ENCODE results near the gene PCSK7.
"Not testable (repeated sequence)": the region's sequence is repeated elsewhere in the genome, so short reads cannot be mapped to it uniquely, and the experiment has no call there.

Gene PCSK7

DNA sequence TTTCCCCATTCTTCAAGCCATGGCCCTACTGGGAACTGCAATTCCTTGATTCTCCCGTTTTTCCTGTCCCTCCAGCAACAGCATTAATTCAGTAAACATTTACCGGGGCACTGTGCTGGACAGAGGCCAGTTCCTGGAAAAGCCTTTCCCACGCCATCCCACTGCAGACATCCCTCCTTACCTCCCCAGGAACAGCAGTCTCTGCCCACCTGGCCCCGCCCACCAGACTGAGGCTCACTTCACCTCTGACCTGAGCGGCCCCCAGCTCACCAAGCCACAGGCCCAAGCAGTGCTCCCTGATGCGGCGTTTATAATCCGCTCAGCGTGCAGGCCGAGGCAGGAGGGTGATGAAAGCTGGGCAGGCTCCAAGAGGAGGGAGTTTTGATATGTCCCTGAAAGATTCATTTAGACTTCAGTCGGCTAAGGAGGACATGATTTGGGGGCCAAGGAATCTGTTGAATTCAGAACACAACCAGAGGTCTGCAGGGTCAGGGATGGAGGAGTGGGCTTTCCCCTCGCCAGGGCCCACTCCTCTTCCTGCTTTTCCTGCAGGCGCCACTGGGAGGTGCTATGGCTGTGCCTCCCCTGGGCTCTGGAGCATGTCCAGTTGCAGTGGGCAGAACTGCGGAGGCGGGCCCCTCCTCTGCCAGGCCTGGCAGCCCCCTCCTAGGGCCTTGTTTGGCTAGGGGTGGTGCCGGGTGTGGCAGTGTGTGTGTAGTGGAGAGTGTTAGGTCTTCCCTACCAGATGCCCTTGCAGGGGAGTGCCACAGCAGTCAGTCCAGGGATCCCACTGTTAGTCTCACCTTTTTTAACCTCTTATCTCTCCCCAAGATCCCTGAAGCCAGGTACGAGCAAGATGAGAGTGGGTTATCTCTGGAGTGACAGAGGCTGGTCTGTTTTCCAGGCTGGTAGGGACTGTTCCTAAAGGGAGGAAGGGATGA lies 34.1 kb downstream of the PCSK7 start:
- DNase-seq (ENCODE audit: low spot score): no peak

DNA sequence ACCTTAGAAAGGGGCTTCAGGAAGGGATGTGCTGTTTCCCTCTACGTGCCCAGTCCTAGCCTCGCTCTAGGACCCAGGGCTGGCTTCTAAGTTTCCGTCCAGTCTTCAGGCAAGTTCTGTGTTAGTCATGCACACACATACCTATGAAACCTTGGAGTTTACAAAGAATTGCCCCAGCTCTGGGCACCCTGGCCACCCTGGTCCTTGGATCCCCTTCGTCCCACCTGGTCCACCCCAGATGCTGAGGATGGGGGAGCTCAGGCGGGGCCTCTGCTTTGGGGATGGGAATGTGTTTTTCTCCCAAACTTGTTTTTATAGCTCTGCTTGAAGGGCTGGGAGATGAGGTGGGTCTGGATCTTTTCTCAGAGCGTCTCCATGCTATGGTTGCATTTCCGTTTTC lies 34.9 kb downstream of the PCSK7 start:
- no peak for DNase-seq (ENCODE audit: low spot score)

- DNase-seq (ENCODE audit: low spot score): no peak
Observed at GRCh38 chr11:117195761-117196160, 36.1 kb downstream of the PCSK7 start.

DNA sequence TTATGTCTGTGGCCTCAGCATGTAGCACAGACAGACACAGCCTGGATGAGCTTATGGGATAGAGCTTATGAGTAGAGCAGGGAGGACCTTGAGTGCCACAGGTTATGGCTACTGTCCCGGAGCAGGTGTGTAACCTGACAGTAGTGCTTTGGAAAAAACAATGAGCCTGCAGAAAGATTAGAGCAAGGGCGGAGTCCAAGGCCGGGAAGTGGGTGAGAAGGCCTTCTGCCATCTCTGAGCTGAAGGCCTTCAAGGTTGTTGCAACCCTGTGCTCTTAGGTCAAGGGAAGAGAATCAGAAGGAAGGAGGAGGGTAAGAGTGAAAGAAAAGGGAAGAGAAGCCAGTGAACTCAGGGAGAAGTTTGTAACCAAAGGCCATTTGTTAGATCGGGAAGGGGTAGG lies 36.6 kb downstream of the PCSK7 start:
- DNase-seq (ENCODE audit: low spot score): no peak

GRCh38 chr11:117194267-117194666 lies 37.6 kb downstream of the PCSK7 start:
- no peak for DNase-seq (ENCODE audit: low spot score)

- no peak for DNase-seq (ENCODE audit: low spot score)
Observed at GRCh38 chr11:117193130-117194020, 38.5 kb downstream of the PCSK7 start.

DNA sequence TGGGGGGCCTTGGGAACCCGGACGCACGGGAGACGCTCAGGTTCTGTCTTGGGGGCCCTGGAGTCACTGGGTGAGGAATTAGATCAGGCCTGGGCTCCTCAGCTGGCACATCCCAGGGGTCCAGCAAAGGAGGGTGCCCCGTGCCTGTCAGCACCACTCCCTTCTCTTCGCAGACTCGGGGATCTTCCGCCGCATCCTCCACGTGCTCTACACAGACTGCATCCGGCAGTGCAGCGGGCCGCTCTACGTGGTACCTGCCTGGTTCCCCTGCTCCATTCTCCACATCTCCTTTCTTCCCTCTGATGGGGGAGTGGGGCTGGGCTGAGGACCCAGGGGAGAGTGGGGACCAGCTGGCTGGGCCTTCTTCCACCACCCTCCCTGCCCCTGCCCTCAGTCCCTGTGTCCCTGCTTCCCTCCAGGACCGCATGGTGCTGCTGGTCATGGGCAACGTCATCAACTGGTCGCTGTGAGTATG lies 39.4 kb downstream of the PCSK7 start:
- DNase-seq (ENCODE audit: low spot score): no peak

DNA sequence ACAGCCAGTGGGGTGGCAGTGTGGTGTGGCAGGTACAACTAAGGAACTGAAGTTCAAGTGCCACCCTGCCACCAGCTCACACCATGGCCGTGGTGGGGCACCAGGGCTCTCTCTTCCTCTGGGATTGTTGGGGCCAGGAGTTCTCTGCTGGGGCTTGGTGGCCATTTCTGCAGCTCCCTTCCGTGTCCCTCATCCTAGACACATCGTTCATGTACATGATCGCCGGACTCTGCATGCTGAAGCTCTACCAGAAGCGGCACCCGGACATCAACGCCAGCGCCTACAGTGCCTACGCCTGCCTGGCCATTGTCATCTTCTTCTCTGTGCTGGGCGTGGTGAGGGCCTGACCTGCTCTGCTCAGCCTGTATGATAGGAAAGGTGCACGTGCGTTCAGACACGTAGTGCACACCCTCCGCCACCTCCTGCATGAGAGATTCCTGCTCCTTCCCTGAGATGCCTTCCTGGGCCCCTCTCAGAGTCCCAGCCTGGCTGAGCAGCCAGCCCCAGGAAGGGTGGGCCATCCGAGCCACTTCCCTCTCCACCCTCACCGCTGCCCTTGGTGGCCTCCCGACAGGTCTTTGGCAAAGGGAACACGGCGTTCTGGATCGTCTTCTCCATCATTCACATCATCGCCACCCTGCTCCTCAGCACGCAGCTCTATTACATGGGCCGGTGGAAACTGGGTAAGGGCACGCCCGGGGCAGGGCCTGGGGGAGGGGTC lies 40.0 kb downstream of the PCSK7 start:
- no peak for DNase-seq (ENCODE audit: low spot score)

DNA sequence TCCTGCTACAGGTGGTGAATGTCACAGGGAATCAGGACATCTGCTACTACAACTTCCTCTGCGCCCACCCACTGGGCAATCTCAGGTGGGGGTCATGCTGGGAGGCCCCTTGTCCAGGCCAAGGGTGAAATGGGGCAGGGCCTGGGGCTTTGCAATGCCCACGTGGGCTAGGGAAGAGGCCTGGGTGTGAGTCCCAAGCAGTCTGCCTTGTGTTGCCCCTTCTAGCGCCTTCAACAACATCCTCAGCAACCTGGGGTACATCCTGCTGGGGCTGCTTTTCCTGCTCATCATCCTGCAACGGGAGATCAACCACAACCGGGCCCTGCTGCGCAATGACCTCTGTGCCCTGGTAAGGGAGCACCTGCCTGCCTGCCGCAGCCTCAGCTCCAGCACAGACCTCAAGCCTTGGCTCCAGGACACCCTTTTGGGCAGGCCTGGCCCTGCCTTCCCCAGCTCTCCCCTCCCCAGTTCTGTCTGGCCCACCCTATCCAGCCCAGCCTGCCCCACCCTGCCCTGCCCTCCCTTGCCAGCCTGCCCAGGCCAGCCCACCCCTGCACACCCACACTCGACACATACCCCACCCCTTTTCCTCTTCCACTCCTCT lies 41.8 kb downstream of the PCSK7 start:
- DNase-seq (ENCODE audit: low spot score): no peak

GRCh38 chr11:117189191-117189940 lies 42.5 kb downstream of the PCSK7 start:
- no peak for DNase-seq (ENCODE audit: low spot score)

DNA sequence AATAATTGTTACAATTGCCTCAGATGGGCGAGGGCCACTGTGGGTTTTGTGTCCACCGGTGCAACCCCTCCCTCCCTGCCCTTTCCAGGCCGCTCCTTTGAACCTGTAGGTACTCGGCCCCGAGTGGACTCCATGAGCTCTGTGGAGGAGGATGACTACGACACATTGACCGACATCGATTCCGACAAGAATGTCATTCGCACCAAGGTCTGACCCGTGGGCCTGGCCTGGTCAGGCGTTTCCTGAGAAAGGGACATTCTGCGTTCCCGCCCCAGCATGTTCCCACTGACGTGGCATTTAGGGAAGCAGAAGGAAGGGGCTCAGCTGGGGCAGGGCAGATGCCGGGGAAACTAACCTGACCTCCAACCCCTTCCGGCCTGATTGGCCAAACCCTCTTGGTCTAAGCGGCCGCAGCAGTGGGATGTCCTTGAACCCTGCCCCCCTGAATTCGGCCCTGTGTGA lies 43.2 kb downstream of the PCSK7 start:
- DNase-seq (ENCODE audit: low spot score): no peak

DNA sequence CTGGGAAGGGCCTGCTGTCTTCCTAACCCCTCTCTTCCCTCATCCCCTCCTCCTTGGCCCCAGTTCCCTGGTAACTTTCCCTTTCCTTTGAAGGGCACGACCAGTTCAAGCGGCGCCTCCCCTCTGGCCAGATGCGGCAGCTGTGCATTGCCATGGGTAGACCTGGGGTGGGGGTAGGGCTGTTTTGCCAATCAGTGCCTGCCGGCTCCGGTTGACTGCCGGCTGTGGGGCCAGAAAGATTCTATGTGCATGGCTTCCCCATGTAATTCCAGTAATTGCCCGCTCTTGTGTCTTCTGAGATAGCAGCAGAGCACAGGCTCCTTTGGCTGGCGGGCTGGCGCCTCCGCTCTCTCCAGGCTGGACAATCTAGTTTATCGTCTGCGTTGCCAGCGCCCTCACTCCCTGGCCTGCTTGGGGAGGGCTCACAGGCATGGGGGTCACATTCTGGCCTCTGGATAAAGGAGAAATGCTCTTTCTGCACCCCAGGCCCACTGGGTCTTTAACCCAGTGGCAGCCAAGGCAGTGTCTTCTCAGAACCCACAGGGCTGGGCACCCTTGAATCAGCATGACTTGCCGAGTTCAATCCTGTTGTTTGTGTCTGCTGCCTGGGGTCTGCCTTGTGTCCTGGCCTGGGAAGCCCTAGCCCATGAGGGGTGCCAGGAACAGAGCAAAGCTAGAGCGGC lies 43.9 kb downstream of the PCSK7 start:
- DNase-seq (ENCODE audit: low spot score): peak; percentile 57

DNA sequence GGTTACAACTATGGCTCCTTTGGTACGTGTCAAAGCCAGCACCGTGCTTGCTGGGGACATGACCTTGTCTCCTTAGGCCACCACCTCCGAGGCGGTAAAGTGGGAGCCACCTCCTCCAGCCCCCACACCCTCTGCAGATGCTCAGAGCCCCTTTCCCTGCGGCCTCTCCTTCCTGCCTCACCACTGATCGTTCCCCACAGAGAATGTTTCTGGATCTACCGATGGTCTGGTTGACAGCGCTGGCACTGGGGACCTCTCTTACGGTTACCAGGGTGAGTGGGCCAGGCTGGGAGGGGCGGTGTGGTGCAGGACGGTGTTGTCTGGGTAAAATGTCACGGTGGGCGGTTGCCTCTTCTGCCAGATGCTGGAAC lies 44.5 kb downstream of the PCSK7 start:
- DNase-seq (ENCODE audit: low spot score): no peak

DNA sequence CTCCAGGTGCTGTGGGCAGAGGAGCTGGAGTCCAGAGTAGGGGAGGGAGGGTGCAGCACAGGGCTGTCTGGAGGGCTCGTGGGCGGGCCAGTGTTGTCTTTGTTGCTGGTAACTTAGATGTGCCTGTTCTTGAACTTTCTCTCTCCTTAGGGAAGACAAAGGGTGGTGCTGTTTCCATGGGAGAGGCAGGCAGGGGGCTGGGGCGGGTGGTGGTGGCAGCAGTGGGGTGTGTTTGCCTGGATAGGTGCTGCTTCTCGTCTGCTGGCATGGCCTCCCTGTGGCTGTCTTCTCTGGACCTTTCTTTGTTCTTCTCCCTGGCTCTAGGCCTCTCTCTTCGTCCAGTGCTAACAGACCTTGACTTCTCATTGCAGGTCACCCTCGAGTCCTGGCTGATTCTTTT lies 44.9 kb downstream of the PCSK7 start:
- DNase-seq (ENCODE audit: low spot score): no peak

DNA sequence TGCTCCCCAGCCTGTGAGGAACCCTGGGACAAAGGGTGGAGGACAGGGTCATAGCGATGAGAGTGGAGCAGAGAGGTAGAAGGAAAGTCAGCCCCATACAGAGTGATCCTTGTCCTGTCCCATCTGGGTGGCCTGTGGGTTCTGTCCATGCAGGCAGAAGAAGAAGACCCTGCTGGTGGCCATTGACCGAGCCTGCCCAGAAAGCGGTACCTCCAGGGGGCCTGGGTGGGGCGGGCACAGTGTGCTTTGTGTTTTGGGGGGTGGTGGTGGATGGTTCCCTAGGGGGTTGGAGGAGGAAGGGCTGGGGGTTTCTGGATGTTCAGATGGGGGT lies 45.5 kb downstream of the PCSK7 start:
- no peak for DNase-seq (ENCODE audit: low spot score)

DNA sequence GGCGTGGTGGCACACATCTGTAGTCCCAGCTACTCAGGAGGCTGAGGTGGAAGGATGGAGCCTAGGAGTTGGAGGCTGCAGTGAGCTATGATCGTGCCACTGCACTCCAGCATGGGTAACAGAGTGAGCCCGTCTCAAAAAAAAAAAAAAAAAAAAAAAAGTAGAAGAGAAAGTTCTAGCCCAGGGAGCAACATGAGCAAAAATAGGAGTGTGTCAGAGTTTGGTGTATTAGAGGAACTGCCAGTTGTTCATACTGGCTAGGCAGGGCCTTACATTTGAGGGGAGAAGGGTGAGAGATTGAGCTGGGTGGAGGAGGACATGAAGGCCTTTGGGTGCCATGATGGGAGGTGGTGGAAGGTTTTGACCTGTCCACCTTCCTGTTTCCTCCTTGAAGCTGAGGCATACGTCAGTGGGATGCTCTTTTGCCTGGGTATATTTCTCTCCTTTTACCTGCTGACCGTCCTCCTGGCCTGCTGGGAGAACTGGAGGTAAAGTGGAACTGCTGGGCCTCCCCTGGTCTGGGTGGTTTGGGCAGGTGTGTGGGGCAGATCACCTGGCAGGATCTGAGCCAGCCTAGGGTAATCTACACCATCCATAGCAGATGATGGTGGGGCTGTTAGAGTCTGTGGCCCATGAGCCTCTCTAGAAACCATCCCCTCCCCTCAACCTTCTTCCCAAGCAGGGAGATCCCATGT lies 46.0 kb downstream of the PCSK7 start:
- no peak for DNase-seq (ENCODE audit: low spot score)

DNA sequence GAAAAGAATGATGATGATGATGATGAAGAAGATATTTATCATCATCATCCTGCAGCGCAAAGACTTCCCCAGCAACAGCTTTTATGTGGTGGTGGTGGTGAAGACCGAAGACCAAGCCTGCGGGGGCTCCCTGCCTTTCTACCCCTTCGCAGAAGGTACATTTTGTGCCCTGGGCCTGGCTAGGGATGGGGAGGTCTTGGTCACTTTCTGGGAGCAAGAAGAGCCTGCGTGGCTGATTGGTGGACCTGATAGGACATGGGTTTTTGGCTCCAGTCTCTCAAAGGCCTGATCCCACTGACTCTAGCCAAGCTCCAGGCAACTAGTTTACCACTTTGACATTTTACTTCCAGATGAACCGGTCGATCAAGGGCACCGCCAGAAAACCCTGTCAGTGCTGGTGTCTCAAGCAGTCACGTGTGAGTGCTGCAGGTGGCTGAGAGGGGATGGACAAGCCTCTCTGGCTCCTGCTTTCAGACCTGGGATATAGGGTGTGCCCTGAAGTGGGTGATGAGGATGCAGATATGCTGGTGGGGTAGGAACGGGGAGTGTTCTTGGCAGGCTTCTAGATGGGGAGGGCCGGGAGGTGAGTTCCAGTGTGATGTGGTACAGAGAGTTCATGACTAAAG lies 48.0 kb downstream of the PCSK7 start:
- no peak for DNase-seq (ENCODE audit: low spot score)

DNA sequence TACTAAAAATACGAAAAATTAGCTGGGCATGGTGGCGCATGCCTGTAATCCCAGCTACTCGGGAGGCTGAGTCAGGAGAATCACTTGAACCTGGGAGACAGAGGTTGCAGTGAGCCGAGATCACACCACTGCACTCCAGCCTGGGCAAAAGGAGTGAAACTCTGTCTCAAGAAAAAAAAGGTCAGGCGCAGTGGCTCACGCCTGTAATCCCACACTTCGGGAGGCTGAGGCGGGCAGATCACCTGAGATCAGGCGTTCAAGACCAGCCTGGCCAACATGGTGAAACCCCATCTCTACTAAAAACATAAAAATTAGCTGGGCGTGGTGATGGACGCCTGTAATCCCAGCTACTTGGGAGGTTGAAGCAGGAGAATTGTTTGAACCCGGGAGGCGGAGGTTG lies 48.7 kb downstream of the PCSK7 start:
- DNase-seq (ENCODE audit: low spot score): not testable (repeated sequence)

- no peak for DNase-seq (ENCODE audit: low spot score)
Observed at GRCh38 chr11:117182551-117182935, 49.3 kb downstream of the PCSK7 start.

Measured in left forelimb (tissue), 1 donor.